DOHH2 (cell line): ENCODE results near the gene PMFBP1.

Experiments
- CTCF ChIP-seq: fragments of 200-600 bp; sonication (generic); IDR thresholded peaks from one replicate; pipeline ENCODE4 v1.5.1; 2014; ENCODE audit warnings: antibody characterized with exemption, mild to moderate bottlenecking, low read depth, low read length; ENCODE audit not compliant: poor library complexity, severe bottlenecking
- EZH2phosphoT487 ChIP-seq: fragments of 200-600 bp; sonication (generic); IDR thresholded peaks from 2 replicates; pipeline ENCODE4 v1.6.1; 2017; ENCODE audit warnings: borderline replicate concordance, mild to moderate bottlenecking, antibody characterized with exemption, low read length, moderate library complexity, mixed read lengths

GRCh38 chr16:72201387-72201786, 29.4 kb upstream of the PMFBP1 start:
- TF ChIP-seq CTCF: no peak
- no peak for TF ChIP-seq EZH2phosphoT487
